Endothelial cell of umbilical vein (primary cell): ENCODE results near the gene NEURL1B.

Source experiments
- EZH2 ChIP-seq: IDR thresholded peaks from 2 replicates; pipeline ENCODE4 v1.6.1; 2012; ENCODE audit warnings: borderline replicate concordance, low read depth, mild to moderate bottlenecking, moderate library complexity, low read length, inconsistent platforms; ENCODE audit not compliant: severe bottlenecking
- FOS ChIP-seq: IDR thresholded peaks from 2 replicates; pipeline ENCODE4 v1.6.1; 2011; ENCODE audit warnings: mild to moderate bottlenecking, low read length, moderate library complexity, borderline replicate concordance; ENCODE audit not compliant: insufficient read depth
- GATA2 ChIP-seq: IDR thresholded peaks from 2 replicates; pipeline ENCODE4 v1.7.0; 2011; ENCODE audit warnings: low read depth, mild to moderate bottlenecking, moderate library complexity, mixed read lengths, low read length; ENCODE audit not compliant: insufficient read length, insufficient read depth
- JUN ChIP-seq: IDR thresholded peaks from 2 replicates; pipeline ENCODE4 v1.6.1; 2011; ENCODE audit warnings: borderline replicate concordance, low read depth; ENCODE audit not compliant: insufficient read length, insufficient read depth
- MAX ChIP-seq: IDR thresholded peaks from 2 replicates; pipeline ENCODE4 v1.6.1; 2011; ENCODE audit not compliant: insufficient read depth, insufficient read length
- MYC ChIP-seq: IDR thresholded peaks from one replicate; pipeline ENCODE4 v1.6.1; 2011; ENCODE audit warnings: mild to moderate bottlenecking, low read depth, low read length
- POLR2A ChIP-seq: IDR thresholded peaks from 2 replicates; pipeline ENCODE4 v1.6.1; 2012; ENCODE audit warnings: low read depth, mild to moderate bottlenecking, control low read depth, low read length
- POLR2AphosphoS5 ChIP-seq: IDR thresholded peaks from 2 replicates; pipeline ENCODE4 v1.6.1; 2012; ENCODE audit warnings: low read depth, mild to moderate bottlenecking, control low read depth, low read length, moderate library complexity; ENCODE audit not compliant: insufficient read depth
- TF ChIP-seq, protein P1 (sequence below), 2 donors: IDR thresholded peaks; 1 replicate in 1 of 2; 2 replicates in 1 of 2; pipeline ENCODE4 v1.5.1; 2011; ENCODE audit warnings: low read length in 2 of 2, mild to moderate bottlenecking in 2 of 2, moderate library complexity in 2 of 2, control low read depth in 1 of 2, inconsistent platforms in 1 of 2, low read depth in 1 of 2; ENCODE audit not compliant: insufficient read depth in 1 of 2; ENCODE audit errors: extremely low read depth in 1 of 2

DNA sequence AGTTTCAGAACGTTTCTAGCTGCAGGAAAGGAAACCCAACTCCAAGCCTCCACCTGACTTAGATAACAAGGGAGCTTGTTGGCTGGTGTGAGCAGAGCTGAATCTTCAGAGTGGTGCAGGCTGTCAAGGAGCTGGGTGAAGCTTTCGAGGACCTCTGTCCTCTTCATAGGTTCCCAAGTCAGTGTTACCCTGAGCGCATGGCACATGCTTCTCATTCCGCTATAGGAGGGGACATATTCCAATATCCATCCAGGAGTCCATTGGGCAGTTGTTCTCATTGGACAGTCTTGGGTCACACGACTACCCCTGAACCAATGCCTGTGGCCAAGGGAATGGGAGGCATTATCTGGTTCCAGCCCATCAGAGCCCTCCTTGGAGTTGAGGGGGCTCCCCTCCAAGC is 79.6 kb downstream of the NEURL1B start:
- TF ChIP-seq POLR2A (no peak), EZH2 (no peak), POLR2AphosphoS5 (no peak), MYC (no peak), GATA2 (no peak), MAX (no peak), FOS (no peak), JUN (no peak)
- TF ChIP-seq, protein P1, sequence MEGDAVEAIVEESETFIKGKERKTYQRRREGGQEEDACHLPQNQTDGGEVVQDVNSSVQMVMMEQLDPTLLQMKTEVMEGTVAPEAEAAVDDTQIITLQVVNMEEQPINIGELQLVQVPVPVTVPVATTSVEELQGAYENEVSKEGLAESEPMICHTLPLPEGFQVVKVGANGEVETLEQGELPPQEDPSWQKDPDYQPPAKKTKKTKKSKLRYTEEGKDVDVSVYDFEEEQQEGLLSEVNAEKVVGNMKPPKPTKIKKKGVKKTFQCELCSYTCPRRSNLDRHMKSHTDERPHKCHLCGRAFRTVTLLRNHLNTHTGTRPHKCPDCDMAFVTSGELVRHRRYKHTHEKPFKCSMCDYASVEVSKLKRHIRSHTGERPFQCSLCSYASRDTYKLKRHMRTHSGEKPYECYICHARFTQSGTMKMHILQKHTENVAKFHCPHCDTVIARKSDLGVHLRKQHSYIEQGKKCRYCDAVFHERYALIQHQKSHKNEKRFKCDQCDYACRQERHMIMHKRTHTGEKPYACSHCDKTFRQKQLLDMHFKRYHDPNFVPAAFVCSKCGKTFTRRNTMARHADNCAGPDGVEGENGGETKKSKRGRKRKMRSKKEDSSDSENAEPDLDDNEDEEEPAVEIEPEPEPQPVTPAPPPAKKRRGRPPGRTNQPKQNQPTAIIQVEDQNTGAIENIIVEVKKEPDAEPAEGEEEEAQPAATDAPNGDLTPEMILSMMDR (IDR thresholded peaks at IDR 0.05; ENCODE audit: extremely low read depth in 1 of 2, insufficient read depth in 1 of 2, low read depth in 1 of 2, low read length in 2 of 2) = no peak
